Measurements from ENCODE around the gene C3orf38. TPM values are rescaled to one million over a fixed set of nuclear protein-coding genes. Genes with fewer than 3 reads are reported as not detected.

C3orf38 gene
- polyA plus RNA-seq, 3 donors = 24.8 to 28.1 (median 26.1) TPM

DNA sequence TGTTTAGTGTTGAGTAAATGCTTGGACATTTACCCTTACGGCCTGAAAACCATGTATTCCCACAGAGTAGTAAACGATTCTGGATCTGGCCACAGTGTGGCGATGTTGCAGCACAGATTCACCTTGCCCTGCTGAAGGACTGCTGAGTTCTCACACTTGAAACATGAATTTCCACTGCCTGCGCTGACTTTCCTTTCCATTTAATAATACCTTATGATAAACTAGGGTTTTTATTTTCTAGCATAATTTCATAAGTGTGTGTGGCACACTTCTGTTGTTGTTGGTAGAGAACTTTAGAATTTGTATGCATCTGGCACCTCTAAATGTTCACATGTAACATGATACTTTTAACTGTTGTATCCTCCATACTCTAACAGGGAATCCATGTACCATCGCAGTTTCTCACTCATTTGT lies 53.9 kb downstream of the C3orf38 start:
- DNase-seq (ENCODE audit: extremely low read depth in 1 of 11, low read depth in 9 of 11, low spot score in 4 of 11) = peak; percentile 37 to 84 (median 61)

Other genes starting within 250 kb of the C3orf38 start
- gene CGGBP1, start 91.0 kb upstream of the C3orf38 start, polyA plus RNA-seq (ENCODE audit: insufficient read length in 3 of 3) = 100 to 1,000 TPM; 135 to 149 (median 144) TPM
- gene ZNF654, start 90.7 kb upstream of the C3orf38 start, polyA plus RNA-seq (ENCODE audit: insufficient read length in 3 of 3) = 10 to 100 TPM; 19.4 to 25.1 (median 22.2) TPM